OCI-LY1 (cell line): Measurements from ENCODE around the gene PTPRD.

Source experiments
- H2AFZ ChIP-seq: fragments of 200-600 bp; sonication (generic), shearing (Covaris generic); 2 replicates; pipeline ENCODE4 v1.6.0; 2014; ENCODE audit warnings: antibody characterized with exemption, mild to moderate bottlenecking, low read length
- H3F3A ChIP-seq: fragments of 200-600 bp; sonication (generic), shearing (Covaris generic); 2 replicates; pipeline ENCODE4 v1.6.0; 2014; ENCODE audit warnings: mild to moderate bottlenecking, antibody characterized with exemption, low read length, moderate library complexity; ENCODE audit not compliant: insufficient read depth
- H3K27ac ChIP-seq: fragments of 200-600 bp; sonication (generic); 2 replicates; pipeline ENCODE4 v1.5.1; 2014; ENCODE audit warnings: low read length, mixed run types, mild to moderate bottlenecking, low read depth; ENCODE audit not compliant: poor library complexity, severe bottlenecking
- H3K27me3 ChIP-seq: fragments of 200-600 bp; sonication (generic); 2 replicates; pipeline ENCODE4 v1.6.0; 2014; ENCODE audit warnings: antibody characterized with exemption, mild to moderate bottlenecking, low read length, moderate library complexity; ENCODE audit not compliant: insufficient read depth
- H3K36me3 ChIP-seq: fragments of 200-600 bp; sonication (generic); 2 replicates; pipeline ENCODE4 v1.6.1; 2014; ENCODE audit warnings: mild to moderate bottlenecking, antibody characterized with exemption, low read length, moderate library complexity, mixed read lengths; ENCODE audit not compliant: insufficient read depth
- H3K4me1 ChIP-seq: fragments of 200-600 bp; sonication (generic); 2 replicates; pipeline ENCODE4 v1.5.1; 2014; ENCODE audit warnings: mild to moderate bottlenecking, low read length, moderate library complexity; ENCODE audit not compliant: insufficient read depth, severe bottlenecking
- H3K4me2 ChIP-seq: fragments of 200-600 bp; sonication (generic), shearing (Covaris generic); 2 replicates; pipeline ENCODE4 v1.6.1; 2014; ENCODE audit warnings: low read length
- H3K4me3 ChIP-seq: fragments of 200-600 bp; sonication (generic); 2 replicates; pipeline ENCODE4 v1.5.1; 2014; ENCODE audit warnings: low read length, low read depth, mild to moderate bottlenecking, mixed read lengths; ENCODE audit not compliant: poor library complexity, severe bottlenecking
- H3K79me2 ChIP-seq: fragments of 200-600 bp; shearing (Covaris generic); 2 replicates; pipeline ENCODE4 v1.6.1; 2016; ENCODE audit warnings: mixed run types, low read length, mixed read lengths; ENCODE audit not compliant: insufficient read depth
- H3K9ac ChIP-seq: fragments of 200-600 bp; sonication (generic), shearing (Covaris generic); 2 replicates; pipeline ENCODE4 v1.6.1; 2014; ENCODE audit warnings: mild to moderate bottlenecking, low read length, mixed read lengths
- H3K9me2 ChIP-seq: fragments of 200-600 bp; sonication (generic), shearing (Covaris generic); 2 replicates; pipeline ENCODE4 v1.6.1; 2014; ENCODE audit warnings: low read depth, mild to moderate bottlenecking, low read length, mixed read lengths
- H3K9me3 ChIP-seq: fragments of 200-600 bp; shearing (Covaris generic); 2 replicates; pipeline ENCODE4 v1.6.1; 2014; ENCODE audit warnings: low read length, mixed read lengths
- H4K20me1 ChIP-seq: fragments of 200-600 bp; sonication (generic), shearing (Covaris generic); 2 replicates; pipeline ENCODE4 v1.6.0; 2016; ENCODE audit warnings: mild to moderate bottlenecking, low read length; ENCODE audit not compliant: insufficient read depth
- CTCF ChIP-seq: fragments of 200-600 bp; sonication (generic), shearing (Covaris generic); IDR thresholded peaks from 2 replicates; pipeline ENCODE4 v1.5.1; 2017; ENCODE audit warnings: mild to moderate bottlenecking, antibody characterized with exemption, low read length, moderate library complexity, mixed read lengths
- EZH2 ChIP-seq: fragments of 200-600 bp; sonication (generic), shearing (Covaris generic); IDR thresholded peaks from 2 replicates; pipeline ENCODE4 v1.8.0; 2017; ENCODE audit warnings: borderline replicate concordance, mixed run types, mild to moderate bottlenecking, antibody characterized with exemption, low read length, moderate library complexity, mixed read lengths

PTPRD gene

GRCh38 chr9:9631284-9631683 lies 981.5 kb downstream of the PTPRD start:
- no peaks in the 10 kb centered on the region for H3K27me3 ChIP-seq
- peak overlapping the region; percentile 18; the same call in 1 of the 2 replicates for H3K4me2 ChIP-seq
- TF ChIP-seq EZH2 (no peak), CTCF (no peak)
- no peaks in the 10 kb centered on the region for H3K9me3 ChIP-seq
- peak overlapping the region; percentile 71; the same call in 1 of the 2 replicates for H2AFZ ChIP-seq
- no peak overlapping the region for H3K4me3 ChIP-seq
- peaks cover 53% of the 10 kb centered on the region for H3K4me1 ChIP-seq
- peak overlapping the region; percentile 17; the same call in 1 of the 2 replicates for H3K9ac ChIP-seq
- no peaks in the 10 kb centered on the region for H3K9me2 ChIP-seq
- no peaks in the 10 kb centered on the region for H3F3A ChIP-seq
- H4K20me1 ChIP-seq: no peaks in the 10 kb centered on the region
- H3K79me2 ChIP-seq: no peaks in the 10 kb centered on the region
- H3K27ac ChIP-seq: peak overlapping the region; percentile 70
- no peaks in the 10 kb centered on the region for H3K36me3 ChIP-seq

GRCh38 chr9:9625248-9625647 lies 987.6 kb downstream of the PTPRD start:
- TF ChIP-seq EZH2: no peak
- no peak for TF ChIP-seq CTCF

GRCh38 chr9:9623506-9623905 lies 989.3 kb downstream of the PTPRD start:
- Histone ChIP-seq H3K9me2 (no peaks in the 10 kb centered on the region), H3K4me2 (no peak overlapping the region), H3K4me3 (no peak overlapping the region), H3K36me3 (no peaks in the 10 kb centered on the region), H2AFZ (no peak overlapping the region), H3K27ac (no peak overlapping the region), H3F3A (no peaks in the 10 kb centered on the region), H3K79me2 (no peaks in the 10 kb centered on the region), H3K9me3 (no peaks in the 10 kb centered on the region), H4K20me1 (no peaks in the 10 kb centered on the region), H3K4me1 (peaks cover 22% of the 10 kb centered on the region), H3K27me3 (no peaks in the 10 kb centered on the region), H3K9ac (no peak overlapping the region)
- no peak for TF ChIP-seq EZH2
- TF ChIP-seq CTCF: no peak

More at GRCh38 chr9:9625248-9625647, 987.6 kb downstream of the PTPRD start:
- Histone ChIP-seq H3K9me2 (no peaks in the 10 kb centered on the region), H3K4me1 (peaks cover 33% of the 10 kb centered on the region), H3K4me3 (no peak overlapping the region), H3K9me3 (no peaks in the 10 kb centered on the region), H4K20me1 (no peaks in the 10 kb centered on the region), H3K36me3 (no peaks in the 10 kb centered on the region), H3K79me2 (no peaks in the 10 kb centered on the region), H3F3A (no peaks in the 10 kb centered on the region), H3K4me2 (no peak overlapping the region), H2AFZ (no peak overlapping the region), H3K9ac (no peak overlapping the region), H3K27me3 (no peaks in the 10 kb centered on the region), H3K27ac (no peak overlapping the region)
